BE2C (cell line): Measurements from ENCODE around the gene PODXL.
A peak's percentile ranks its signal among the peaks of the same experiment; 100 is the strongest.

Experiments used
- DNase-seq: peaks from one replicate; pipeline ENCODE4 v3.0.0-alpha.2; 2020
- H3K27me3 ChIP-seq: fragments of 250-450 bp; sonication (Bioruptor Pico); 2 replicates; pipeline ENCODE4 v1.5.1; 2020; ENCODE audit warnings: mild to moderate bottlenecking
- H3K36me3 ChIP-seq: fragments of 250-450 bp; sonication (Bioruptor Pico); 2 replicates; pipeline ENCODE4 v1.5.1; 2020; ENCODE audit warnings: mild to moderate bottlenecking
- H3K4me1 ChIP-seq: fragments of 250-450 bp; sonication (Bioruptor Pico); 2 replicates; pipeline ENCODE4 v1.5.1; 2020
- H3K4me3 ChIP-seq: 2 replicates; pipeline ENCODE4 v1.5.1; 2011; ENCODE audit warnings: low read depth, low read length
- H3K9me3 ChIP-seq: fragments of 250-450 bp; sonication (Bioruptor Pico); 2 replicates; pipeline ENCODE4 v1.5.1; 2020
- CTCF ChIP-seq: IDR thresholded peaks from 2 replicates; pipeline ENCODE4 v1.5.1; 2012; ENCODE audit warnings: mild to moderate bottlenecking, low read depth, low read length

PODXL gene

GRCh38 chr7:131602304-131602993 lies 46.0 kb upstream of the PODXL start:
- no peaks in the 10 kb centered on the region for H3K36me3 ChIP-seq
- peaks cover 4% of the 10 kb centered on the region for H3K4me1 ChIP-seq
- H3K9me3 ChIP-seq: no peaks in the 10 kb centered on the region
- no peaks in the 10 kb centered on the region for H3K27me3 ChIP-seq
- peak; percentile 36 for DNase-seq
- TF ChIP-seq CTCF: no peak
- no peak overlapping the region for H3K4me3 ChIP-seq

GRCh38 chr7:131600085-131600881 lies 43.9 kb upstream of the PODXL start:
- DNase-seq: no peak
- no peaks in the 10 kb centered on the region for H3K4me1 ChIP-seq
- TF ChIP-seq CTCF: no peak
- H3K4me3 ChIP-seq: no peak overlapping the region
- no peaks in the 10 kb centered on the region for H3K9me3 ChIP-seq
- no peaks in the 10 kb centered on the region for H3K27me3 ChIP-seq
- H3K36me3 ChIP-seq: no peaks in the 10 kb centered on the region

DNA sequence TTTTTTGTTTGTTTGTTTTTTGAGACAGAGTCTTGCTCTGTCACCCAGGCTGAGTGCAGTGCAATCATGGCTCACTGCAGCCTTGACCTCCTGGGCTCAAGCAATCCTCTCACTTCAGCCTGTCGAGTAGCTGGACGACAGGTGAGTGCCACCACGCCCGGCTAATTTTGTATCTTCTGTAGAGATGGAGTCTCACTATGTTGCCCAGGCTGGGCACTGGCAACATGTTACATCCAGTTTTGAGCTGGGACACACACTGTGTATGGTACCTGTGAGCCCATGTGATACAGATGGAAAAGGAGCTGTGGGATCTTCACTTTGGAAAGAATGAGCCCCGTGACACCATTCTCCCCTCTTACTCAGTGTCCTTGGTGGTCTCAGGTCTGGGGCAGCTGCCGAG lies 40.4 kb upstream of the PODXL start:
- H3K4me1 ChIP-seq: no peaks in the 10 kb centered on the region
- no peaks in the 10 kb centered on the region for H3K9me3 ChIP-seq
- TF ChIP-seq CTCF: no peak
- DNase-seq: no peak
- H3K4me3 ChIP-seq: no peak overlapping the region
- peaks cover 1% of the 10 kb centered on the region; the same call in 1 of the 2 replicates for H3K27me3 ChIP-seq
- H3K36me3 ChIP-seq: no peaks in the 10 kb centered on the region

DNA sequence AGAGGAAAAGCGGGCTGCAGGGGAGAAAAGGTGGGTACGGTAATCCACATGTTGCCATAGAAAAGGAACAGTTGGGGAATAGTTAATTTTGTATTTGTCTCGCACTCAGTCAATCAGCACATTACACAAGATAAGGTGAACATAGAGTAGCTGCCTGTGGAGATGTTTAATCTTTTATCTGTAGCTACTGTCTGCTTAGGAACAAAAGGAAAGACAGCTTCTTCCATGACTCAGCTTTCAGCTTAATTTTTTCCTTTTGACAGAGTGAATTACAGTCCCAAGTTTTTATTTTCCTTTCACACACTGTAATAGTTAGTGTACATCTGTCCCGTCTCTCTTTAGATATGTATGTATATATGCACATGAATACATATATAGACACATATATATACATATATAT lies 39.3 kb upstream of the PODXL start:
- no peaks in the 10 kb centered on the region for H3K4me1 ChIP-seq
- DNase-seq: no peak
- H3K9me3 ChIP-seq: no peaks in the 10 kb centered on the region
- no peak for TF ChIP-seq CTCF
- H3K27me3 ChIP-seq: peaks cover 11% of the 10 kb centered on the region
- no peak overlapping the region for H3K4me3 ChIP-seq
- H3K36me3 ChIP-seq: no peaks in the 10 kb centered on the region

DNA sequence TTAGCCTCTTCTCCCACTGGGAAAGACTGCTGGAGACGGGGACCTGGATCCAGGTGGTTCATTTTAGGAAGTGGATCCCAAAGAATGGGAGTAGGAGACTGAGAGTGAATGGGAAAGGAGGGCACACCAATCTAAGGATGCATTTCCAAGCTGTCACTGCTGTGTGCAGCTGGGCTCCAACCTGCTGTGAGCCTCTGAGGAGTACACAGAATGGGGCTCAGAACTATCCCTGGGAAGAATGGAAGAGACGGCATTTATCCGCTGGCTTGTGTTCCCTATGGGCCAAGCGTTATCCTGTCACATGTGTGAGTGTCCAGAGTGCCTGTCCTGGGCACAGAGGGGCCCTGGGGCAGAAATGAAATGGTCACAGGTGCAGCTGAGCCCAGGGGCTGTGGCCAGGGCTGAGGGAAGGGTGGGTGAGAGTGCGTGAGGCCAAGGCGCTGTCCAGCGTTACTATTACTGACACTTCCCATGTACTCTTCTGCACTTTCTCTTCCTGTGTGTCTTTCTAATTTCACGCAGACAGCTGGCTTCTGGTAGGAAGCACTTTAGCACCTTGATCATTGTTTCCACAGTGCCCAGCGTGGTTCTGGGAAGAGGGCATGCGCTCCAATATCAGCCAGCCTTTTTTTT lies 35.4 kb upstream of the PODXL start:
- Histone ChIP-seq H3K4me1 (no peaks in the 10 kb centered on the region), H3K9me3 (no peaks in the 10 kb centered on the region; the same call in 1 of the 2 replicates), H3K27me3 (peaks cover 16% of the 10 kb centered on the region), H3K36me3 (no peaks in the 10 kb centered on the region), H3K4me3 (no peak overlapping the region)
- no peak for DNase-seq
- TF ChIP-seq CTCF: no peak
